GM13976 (cell line): ENCODE measurements around the gene SASH1.

Experiments
- DNase-seq: peaks from one replicate; pipeline ENCODE4 v3.0.0; 2012; ENCODE audit warnings: low spot score
- CTCF ChIP-seq: IDR thresholded peaks from 2 replicates; pipeline ENCODE4 v1.5.1; 2012; ENCODE audit warnings: borderline replicate concordance, mild to moderate bottlenecking; ENCODE audit not compliant: insufficient read depth; ENCODE audit errors: extremely low read depth, missing control alignments, control extremely low read depth
- in situ Hi-C: fragments of 300-500 bp; cut with MboI; formaldehyde crosslinking; loops from one replicate; pipeline ENCODE4 v1.12.0; 2022; ENCODE audit warnings: low sequenced_read_pairs, mixed read lengths, inconsistent platforms; ENCODE audit not compliant: unreplicated experiment

SASH1 gene

DNA sequence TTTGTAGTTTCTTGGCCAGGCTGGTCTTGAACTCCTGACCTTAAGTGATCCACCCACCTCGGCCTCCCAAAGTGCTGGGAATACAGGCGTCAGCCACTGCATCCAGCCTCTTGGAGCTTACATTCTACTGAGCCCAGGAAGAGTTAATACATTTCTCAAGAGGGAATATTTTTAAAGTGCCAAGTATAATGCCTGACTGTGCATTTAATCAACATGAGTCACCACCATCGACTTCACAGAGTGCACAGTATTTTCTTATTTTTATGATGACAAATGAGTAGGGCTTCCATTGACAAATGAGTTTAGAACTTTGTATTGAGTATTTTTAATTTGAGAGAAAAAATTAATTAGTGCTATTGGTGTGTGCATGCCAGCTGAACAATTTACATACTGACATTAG is 72.2 kb downstream of the SASH1 start:
- in situ Hi-C loops, result no loop called here

DNA sequence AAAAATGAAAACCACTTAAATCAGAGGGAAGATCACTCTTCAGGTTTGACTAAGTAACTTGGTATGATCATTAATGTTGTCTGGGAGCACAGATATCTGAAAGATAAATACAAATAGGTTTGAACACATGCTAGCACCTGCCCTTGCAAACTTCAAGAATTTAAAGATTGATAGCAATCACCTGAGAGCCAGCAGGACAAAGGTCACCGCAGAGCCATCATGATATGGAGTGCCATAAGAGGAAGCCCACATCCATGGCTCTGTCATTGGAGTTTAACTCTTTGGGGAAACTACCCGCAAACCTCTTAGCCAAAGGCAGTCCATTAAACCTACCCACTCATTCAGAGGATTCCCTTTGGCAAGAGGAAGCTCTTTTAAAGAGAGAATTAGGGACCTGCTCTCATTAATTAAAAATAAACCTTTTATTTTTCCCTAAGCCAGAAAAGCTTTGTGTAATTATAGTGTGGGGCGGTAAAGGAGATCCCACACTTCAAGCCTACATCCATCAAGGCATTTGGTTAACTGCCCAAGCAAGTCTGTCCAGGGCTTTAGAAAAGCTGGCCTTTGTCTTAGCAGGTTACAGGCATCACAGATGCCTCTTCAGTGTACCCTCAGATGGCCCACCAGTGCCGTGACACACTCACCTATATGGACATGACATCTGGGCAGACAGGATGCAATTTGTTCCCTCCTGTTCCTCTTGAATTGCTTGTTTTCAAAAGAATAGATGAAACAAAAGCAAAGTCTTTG is 73.0 kb downstream of the SASH1 start:
- in situ Hi-C loops, result no loop called here
- no peak for DNase-seq
- TF ChIP-seq CTCF, result no peak

More for the DNA sequence above, 72.2 kb downstream of the SASH1 start:
- TF ChIP-seq CTCF, result no peak
- no peak for DNase-seq

DNA sequence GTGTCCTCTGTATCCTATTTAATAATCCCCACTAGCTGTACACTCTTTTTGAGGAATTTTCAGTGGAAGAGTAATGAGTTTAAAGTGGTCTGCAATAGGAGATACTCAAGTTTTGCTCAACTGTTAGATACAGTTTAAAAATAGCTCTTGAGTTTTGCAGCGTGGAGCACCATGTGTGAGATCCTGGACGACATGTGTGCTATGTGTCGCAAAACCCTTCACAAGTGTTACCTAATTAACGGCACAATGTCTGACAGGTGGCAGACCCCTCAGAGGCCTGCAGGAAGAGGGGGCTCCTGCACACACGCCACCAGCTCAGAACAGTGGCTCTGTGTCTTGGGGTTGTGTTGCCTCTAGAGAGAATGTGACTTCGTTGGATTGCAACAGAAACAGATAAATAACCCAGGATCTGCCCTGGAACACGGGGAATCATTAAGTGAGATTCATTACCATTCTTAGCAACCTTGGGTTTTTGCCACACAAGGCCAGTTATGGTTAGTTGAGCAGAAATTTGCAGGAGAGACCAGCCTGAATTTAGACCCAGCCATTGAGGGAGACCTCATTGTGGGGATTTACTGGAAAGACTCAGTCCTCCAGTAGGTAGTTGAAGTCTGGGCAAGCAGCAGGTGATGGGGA is 73.8 kb downstream of the SASH1 start:
- in situ Hi-C loops, result no loop called here
- no peak for TF ChIP-seq CTCF
- no peak for DNase-seq

- in situ Hi-C loops, result no loop called here
- TF ChIP-seq CTCF, result no peak
- no peak for DNase-seq
Observed at GRCh38 chr6:148417045-148417444, 74.4 kb downstream of the SASH1 start.

- in situ Hi-C loops, result no loop called here
- no peak for TF ChIP-seq CTCF
- no peak for DNase-seq
Observed at GRCh38 chr6:148419430-148419829, 76.8 kb downstream of the SASH1 start.

GRCh38 chr6:148422085-148422484 is 79.4 kb downstream of the SASH1 start:
- no peak for TF ChIP-seq CTCF
- in situ Hi-C loops, result no loop called here
- DNase-seq, result no peak
